Gastroesophageal sphincter (tissue), 4 donors: Measurements from ENCODE around the gene PGRMC2. TPM values are rescaled to one million over a fixed set of nuclear protein-coding genes. Genes with fewer than 3 reads are reported as not detected.

Experiments
- ATAC-seq: fragments of 150-250 bp; one replicate; pipeline ENCODE4 v1.9.1; 2016; ENCODE audit warnings: mild to moderate bottlenecking, moderate library complexity
- H3K27ac ChIP-seq, 4 donors: fragments of 200-600 bp; sonication (generic) in 3 of 4; 1 replicate in 3 of 4; 2 replicates in 1 of 4; pipeline ENCODE4 v1.5.1; 2016 to 2019
- H3K27me3 ChIP-seq: fragments of 200-600 bp; sonication (generic); one replicate; pipeline ENCODE4 v1.5.1; 2019
- H3K36me3 ChIP-seq, 2 donors: fragments of 200-600 bp; sonication (generic); one replicate each; pipeline ENCODE4 v1.5.1; 2019; ENCODE audit warnings: control low read depth in 1 of 2
- H3K4me1 ChIP-seq, 3 donors: fragments of 200-600 bp; sonication (generic); 1 replicate in 2 of 3; 2 replicates in 1 of 3; pipeline ENCODE4 v1.5.1; 2016 to 2019; ENCODE audit warnings: control low read depth in 2 of 3
- H3K4me3 ChIP-seq, 2 donors: fragments of 200-600 bp; sonication (generic); one replicate each; pipeline ENCODE4 v1.5.1; 2019; ENCODE audit warnings: mild to moderate bottlenecking in 1 of 2, moderate library complexity in 1 of 2
- H3K9me3 ChIP-seq, 3 donors: fragments of 200-600 bp; sonication (generic); one replicate each; pipeline ENCODE4 v1.5.1; 2017 to 2019; ENCODE audit warnings: control low read depth in 2 of 3
- EP300 ChIP-seq: sonication (generic); formaldehyde crosslinking; IDR thresholded peaks from one replicate; pipeline ENCODE4 v1.6.1; 2017; ENCODE audit warnings: antibody characterized with exemption, mild to moderate bottlenecking
- POLR2A ChIP-seq, 2 donors: fragments of 450-650 bp; IDR thresholded peaks; one replicate each; pipeline ENCODE4 v1.6.1; 2017; ENCODE audit warnings: antibody characterized with exemption in 2 of 2, mild to moderate bottlenecking in 2 of 2, moderate library complexity in 1 of 2
- POLR2AphosphoS5 ChIP-seq: sonication (generic); formaldehyde crosslinking; IDR thresholded peaks from one replicate; pipeline ENCODE4 v1.6.1; 2017; ENCODE audit warnings: antibody characterized with exemption
- WGBS, 2 donors: methylation state at CpG; one replicate each; pipeline ENCODE4 v1.1.5; 2018; ENCODE audit warnings: low coverage in 1 of 2; 5-methylcytosine and 5-hydroxymethylcytosine counted together
- total RNA-seq, 4 donors: library from RNA; depleted of rRNA; stranded (reverse); fragments of >200 nt; gene quantifications; one replicate each; pipeline ENCODE4 v1.1.0, GENCODE V29; 2016
- TF ChIP-seq, protein P1 (sequence below), 4 experiments: fragments of 200-600 bp in 2 of 4; fragments of 450-650 bp in 2 of 4; sonication (generic) in 1 of 4; IDR thresholded peaks; one replicate each; pipeline ENCODE4 v1.5.1; 2017 to 2019; ENCODE audit warnings: antibody characterized with exemption in 4 of 4, mild to moderate bottlenecking in 2 of 4, moderate library complexity in 2 of 4

PGRMC2 gene
- total RNA-seq, 4 donors from 2014 or later = 47.3 to 79.2 (median 64.7) TPM

- WGBS, 2 donors = 93 to 94% methylated on average over 3 of the region's 3 CpGs
- Histone ChIP-seq H3K27me3 (no peaks in the 10 kb centered on the region), H3K4me1 (peaks cover 0 to 18% (median 0%) of the 10 kb centered on the region in 3 donors), H3K27ac (no peak overlapping the region), H3K4me3 (no peak overlapping the region), H3K36me3 (no peaks in the 10 kb centered on the region), H3K9me3 (no peaks in the 10 kb centered on the region)
- TF ChIP-seq POLR2A (IDR thresholded peaks at IDR 0.05) = no peak
- no peak for TF ChIP-seq EP300
- TF ChIP-seq POLR2AphosphoS5 = no peak
- TF ChIP-seq, protein P1, sequence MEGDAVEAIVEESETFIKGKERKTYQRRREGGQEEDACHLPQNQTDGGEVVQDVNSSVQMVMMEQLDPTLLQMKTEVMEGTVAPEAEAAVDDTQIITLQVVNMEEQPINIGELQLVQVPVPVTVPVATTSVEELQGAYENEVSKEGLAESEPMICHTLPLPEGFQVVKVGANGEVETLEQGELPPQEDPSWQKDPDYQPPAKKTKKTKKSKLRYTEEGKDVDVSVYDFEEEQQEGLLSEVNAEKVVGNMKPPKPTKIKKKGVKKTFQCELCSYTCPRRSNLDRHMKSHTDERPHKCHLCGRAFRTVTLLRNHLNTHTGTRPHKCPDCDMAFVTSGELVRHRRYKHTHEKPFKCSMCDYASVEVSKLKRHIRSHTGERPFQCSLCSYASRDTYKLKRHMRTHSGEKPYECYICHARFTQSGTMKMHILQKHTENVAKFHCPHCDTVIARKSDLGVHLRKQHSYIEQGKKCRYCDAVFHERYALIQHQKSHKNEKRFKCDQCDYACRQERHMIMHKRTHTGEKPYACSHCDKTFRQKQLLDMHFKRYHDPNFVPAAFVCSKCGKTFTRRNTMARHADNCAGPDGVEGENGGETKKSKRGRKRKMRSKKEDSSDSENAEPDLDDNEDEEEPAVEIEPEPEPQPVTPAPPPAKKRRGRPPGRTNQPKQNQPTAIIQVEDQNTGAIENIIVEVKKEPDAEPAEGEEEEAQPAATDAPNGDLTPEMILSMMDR (IDR thresholded peaks at IDR 0.05) = no peak
- no peak for ATAC-seq
These were observed 2.9 kb upstream of the PGRMC2 start for GRCh38 chr4:128290526-128290925.

DNA sequence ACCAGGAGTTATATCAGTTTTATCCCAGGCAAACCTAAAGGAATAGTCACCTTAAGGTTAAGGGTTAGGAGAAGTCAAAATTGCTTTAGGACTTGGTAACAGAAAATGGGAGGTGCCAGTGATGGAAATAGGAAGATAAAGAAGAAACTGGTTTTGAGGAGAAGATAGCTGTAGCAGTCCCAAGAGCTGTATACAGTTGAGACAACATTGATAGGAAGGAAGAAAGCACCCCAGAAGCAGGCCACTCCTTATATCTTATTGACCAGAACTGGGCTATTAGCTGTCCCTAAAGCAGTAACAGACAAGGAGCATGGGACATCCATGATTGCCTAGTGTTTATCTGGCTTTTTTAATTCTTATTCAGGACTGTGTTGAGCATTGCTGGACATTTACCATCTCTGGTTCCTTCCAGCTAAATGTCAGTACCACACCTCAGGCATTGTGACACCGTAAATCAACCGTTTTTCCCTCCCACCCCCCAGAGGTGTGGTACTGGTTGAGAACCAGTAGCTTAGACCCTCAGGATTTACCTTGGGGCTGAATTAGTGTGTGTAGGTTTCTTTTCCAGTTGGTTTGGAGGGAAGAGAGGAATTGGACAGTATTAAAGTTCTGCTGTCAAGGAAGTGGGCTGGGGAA, 2.0 kb upstream of the PGRMC2 start:
- Histone ChIP-seq H3K4me3 (no peak overlapping the region), H3K36me3 (no peaks in the 10 kb centered on the region), H3K27me3 (no peaks in the 10 kb centered on the region), H3K27ac (no peak overlapping the region), H3K4me1 (peaks cover 0 to 27% (median 0%) of the 10 kb centered on the region in 3 donors), H3K9me3 (no peaks in the 10 kb centered on the region)
- TF ChIP-seq POLR2A (IDR thresholded peaks at IDR 0.05) = no peak
- TF ChIP-seq EP300 = no peak
- WGBS, 2 donors = 85 to 100% methylated on average over 1 to 2 of the region's 2 CpGs
- no peak for ATAC-seq

DNA sequence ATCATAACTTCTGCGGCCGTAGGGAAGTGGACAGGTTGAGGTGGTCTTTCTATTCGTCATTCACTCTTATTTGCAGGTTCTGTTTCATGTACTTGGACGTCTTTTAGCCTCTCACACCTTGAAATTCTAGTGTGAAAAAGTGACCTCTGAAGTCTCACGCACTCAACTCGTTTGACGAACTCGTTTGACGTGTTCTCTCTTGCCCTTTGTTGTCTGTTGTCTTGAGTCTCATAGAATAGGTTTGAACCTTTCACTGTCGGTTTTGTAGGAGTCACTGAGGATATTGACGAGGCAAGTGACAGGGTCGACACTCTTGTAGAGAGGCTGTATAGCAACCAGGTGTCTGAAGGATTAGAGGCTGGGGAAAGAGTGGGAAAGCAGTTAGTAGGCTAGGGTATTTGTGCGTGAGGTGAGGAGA, 1.1 kb upstream of the PGRMC2 start:
- H3K4me1 ChIP-seq = peaks cover 0 to 36% (median 0%) of the 10 kb centered on the region in 3 donors
- peak overlapping the region; percentile 56 to 93 for H3K4me3 ChIP-seq
- no peaks in the 10 kb centered on the region for H3K36me3 ChIP-seq
- 5 to 8% methylated on average over 13 of the region's 13 CpGs for WGBS, 2 donors
- H3K27me3 ChIP-seq = no peaks in the 10 kb centered on the region
- no peaks in the 10 kb centered on the region for H3K9me3 ChIP-seq
- TF ChIP-seq POLR2A (IDR thresholded peaks at IDR 0.05) = no peak
- no peak for TF ChIP-seq EP300
- no peak for TF ChIP-seq POLR2AphosphoS5
- TF ChIP-seq, protein P1 (IDR thresholded peaks at IDR 0.05) = no peak
- H3K27ac ChIP-seq = peak overlapping the region; percentile 64 to 96 (median 96)
- no peak for ATAC-seq

- Histone ChIP-seq H3K27me3 (no peaks in the 10 kb centered on the region), H3K4me1 (peaks cover 0 to 43% (median 0%) of the 10 kb centered on the region in 3 donors), H3K36me3 (no peaks in the 10 kb centered on the region), H3K27ac (peak overlapping the region; percentile 64 to 96 (median 96)), H3K4me3 (peak overlapping the region; percentile 56 to 93), H3K9me3 (no peaks in the 10 kb centered on the region)
- 0% methylated on average over 10 to 12 of the region's 86 CpGs for WGBS, 2 donors
- peak; percentile 96 for ATAC-seq
- TF ChIP-seq POLR2A (IDR thresholded peaks at IDR 0.05) (peak; percentile 59 to 65), EP300 (no peak), POLR2AphosphoS5 (peak; percentile 93)
- TF ChIP-seq, protein P1 (IDR thresholded peaks at IDR 0.05) = peak in 2 of 4 experiments; percentile 43 to 54
These were observed 467 bp upstream of the PGRMC2 start for GRCh38 chr4:128287871-128288688.

GRCh38 chr4:128286474-128287058, 1.0 kb downstream of the PGRMC2 start:
- peak overlapping the region; percentile 56 to 93 for H3K4me3 ChIP-seq
- no peaks in the 10 kb centered on the region for H3K9me3 ChIP-seq
- H3K27ac ChIP-seq = peak overlapping the region; percentile 64 to 96 (median 96)
- no peaks in the 10 kb centered on the region for H3K27me3 ChIP-seq
- 0 to 1% methylated on average over 10 to 11 of the region's 11 CpGs for WGBS, 2 donors
- no peak for ATAC-seq
- H3K4me1 ChIP-seq = peaks cover 0 to 50% (median 3%) of the 10 kb centered on the region in 3 donors
- H3K36me3 ChIP-seq = no peaks in the 10 kb centered on the region
- TF ChIP-seq POLR2AphosphoS5 (no peak), EP300 (no peak), POLR2A (IDR thresholded peaks at IDR 0.05) (no peak)
- TF ChIP-seq, protein P1 (IDR thresholded peaks at IDR 0.05) = no peak
